Naive thymus-derived CD4-positive, alpha-beta T cell (primary cell): ENCODE data around the gene PBX3. TPM values are rescaled to one million over a fixed set of nuclear protein-coding genes. Genes with fewer than 3 reads are reported as not detected.

ENCODE experiments used
- ATAC-seq: fragments of 150-1000 bp; cut with Tn5 transposase; 2 replicates; pipeline ENCODE4 v1.10.0; 2021; ENCODE audit warnings: mild to moderate bottlenecking, moderate library complexity
- CTCF ChIA-PET: fragments of 350-600 bp; sonication (Branson Sonifier 250); formaldehyde crosslinking; loops from one replicate; lab custom pipeline; 2021; ENCODE audit warnings: antibody characterized with exemption; lab: Charles Lee
- POLR2A ChIA-PET: fragments of 350-600 bp; sonication (Branson Sonifier 250); formaldehyde crosslinking; loops from one replicate; lab custom pipeline; 2021; ENCODE audit warnings: antibody characterized with exemption, inconsistent platforms; lab: Charles Lee
- DNase-seq, 9 donors: peaks; one replicate each; pipeline versions ENCODE4 v3.0.0 to v3.0.0-alpha.2; 2020 to 2022; ENCODE audit warnings: mixed read lengths in 1 of 9
- H3K27ac ChIP-seq: one replicate; pipeline ENCODE4 v1.7.0; 2013; ENCODE audit warnings: mild to moderate bottlenecking, low read depth, low read length, moderate library complexity
- H3K27me3 ChIP-seq, 2 donors: one replicate each; pipeline ENCODE4 v1.7.0; 2013; ENCODE audit warnings: low read length in 2 of 2, mild to moderate bottlenecking in 2 of 2, moderate library complexity in 2 of 2; ENCODE audit not compliant: control insufficient read depth in 2 of 2, insufficient read depth in 2 of 2
- H3K36me3 ChIP-seq, 3 experiments: 1 replicate in 2 of 3; 2 replicates in 1 of 3; pipeline ENCODE4 v1.7.0; 2013; ENCODE audit warnings: low read length in 3 of 3, mild to moderate bottlenecking in 3 of 3, moderate library complexity in 1 of 3; ENCODE audit not compliant: insufficient read depth in 3 of 3, control insufficient read depth in 2 of 3
- H3K4me1 ChIP-seq, 2 donors: one replicate each; pipeline ENCODE4 v1.7.0; 2013; ENCODE audit warnings: low read length in 2 of 2, mild to moderate bottlenecking in 2 of 2, moderate library complexity in 1 of 2; ENCODE audit not compliant: control insufficient read depth in 2 of 2, insufficient read depth in 2 of 2
- H3K4me3 ChIP-seq: 2 replicates; pipeline ENCODE4 v1.7.0; 2013; ENCODE audit warnings: mild to moderate bottlenecking, low read length
- H3K9me3 ChIP-seq, 3 experiments: 1 replicate in 2 of 3; 2 replicates in 1 of 3; pipeline ENCODE4 v1.7.0; 2013; ENCODE audit warnings: low read length in 3 of 3; ENCODE audit not compliant: control insufficient read depth in 2 of 3
- H3K27ac Mint-ChIP-seq, 9 donors: one replicate each; pipeline ENCODE4 v1.8.0; 2020 to 2022; ENCODE audit warnings: mixed read lengths in 9 of 9, mild to moderate bottlenecking in 8 of 9, moderate library complexity in 5 of 9, inconsistent platforms in 2 of 9
- H3K27me3 Mint-ChIP-seq, 5 donors: one replicate each; pipeline ENCODE4 v1.8.0; 2021 to 2022; ENCODE audit warnings: mixed read lengths in 5 of 5, mild to moderate bottlenecking in 1 of 5
- H3K36me3 Mint-ChIP-seq, 5 donors: one replicate each; pipeline ENCODE4 v1.8.0; 2020 to 2022; ENCODE audit warnings: mixed read lengths in 5 of 5, mild to moderate bottlenecking in 3 of 5, inconsistent platforms in 1 of 5
- H3K4me1 Mint-ChIP-seq, 7 donors: one replicate each; pipeline ENCODE4 v1.8.0; 2020 to 2022; ENCODE audit warnings: mixed read lengths in 7 of 7, mild to moderate bottlenecking in 3 of 7, inconsistent platforms in 1 of 7
- H3K4me3 Mint-ChIP-seq, 10 donors: one replicate each; pipeline ENCODE4 v1.8.0; 2020 to 2022; ENCODE audit warnings: mild to moderate bottlenecking in 10 of 10, mixed read lengths in 10 of 10, moderate library complexity in 6 of 10, inconsistent platforms in 2 of 10
- H3K9me3 Mint-ChIP-seq, 11 donors: one replicate each; pipeline ENCODE4 v1.8.0; 2020 to 2022; ENCODE audit warnings: mixed read lengths in 11 of 11, mild to moderate bottlenecking in 4 of 11, inconsistent platforms in 1 of 11, moderate library complexity in 1 of 11
- intact Hi-C, 2 donors: fragments of 100-400 bp; cut with micrococcal nuclease; formaldehyde crosslinking; loops; one replicate each; pipeline ENCODE4 v1.15.1; 2023
- polyA plus RNA-seq, 2 donors: library from polyadenylated mRNA; unstranded; fragments of 300-500 nt; fragmentation: Illumina TruSeq; gene quantifications; one replicate each; pipeline ENCODE4 v1.2.3, GENCODE V29; 2021
- total RNA-seq, 6 experiments: library from RNA in 5 of 6; stranded (reverse) in 5 of 6; gene quantifications; 1 replicate in 5 of 6; 2 replicates in 1 of 6; pipeline ENCODE4 v1.2.3 and lab custom pipeline; 2021 to 2026

Gene PBX3
- total and polyA plus RNA-seq, 7 experiments from 2014 or later: 3.6 to 38.1 (median 18.9) TPM

- Mint-ChIP-seq H3K4me1 (peaks cover 3 to 13% (median 10%) of the 10 kb centered on the region in 7 donors), H3K9me3 (no peaks in the 10 kb centered on the region), H3K27me3 (peaks cover 11 to 49% (median 18%) of the 10 kb centered on the region in 5 donors), H3K4me3 (no peak overlapping the region), H3K27ac (peak overlapping the region in 1 of 9 donors; percentile 10), H3K36me3 (no peaks in the 10 kb centered on the region)
- H3K9me3 ChIP-seq: no peaks in the 10 kb centered on the region
- CTCF ChIA-PET: no interaction called here
- no peak for DNase-seq
- no peaks in the 10 kb centered on the region for H3K36me3 ChIP-seq
- no peak for ATAC-seq
- H3K27me3 ChIP-seq: no peaks in the 10 kb centered on the region
- intact Hi-C loops: no loop called here
- peaks cover 3 to 6% of the 10 kb centered on the region in 2 donors for H3K4me1 ChIP-seq
- no peak overlapping the region for H3K4me3 ChIP-seq
- H3K27ac ChIP-seq: no peak overlapping the region
- POLR2A ChIA-PET: no interaction called here
Measured at GRCh38 chr9:125884218-125884595, 137.0 kb downstream of the PBX3 start.

GRCh38 chr9:125885405-125886034, 138.3 kb downstream of the PBX3 start:
- Histone ChIP-seq H3K4me3 (no peak overlapping the region), H3K36me3 (no peaks in the 10 kb centered on the region), H3K9me3 (no peaks in the 10 kb centered on the region), H3K4me1 (peaks cover 5 to 6% of the 10 kb centered on the region in 2 donors), H3K27ac (no peak overlapping the region), H3K27me3 (no peaks in the 10 kb centered on the region)
- intact Hi-C loops: loop anchor here (5.0 kb wide), 2 partner anchors 53 to 63 kb away; no protein-coding TSS in a partner anchor
- ChIA-PET POLR2A (no interaction called here), CTCF (no interaction called here)
- ATAC-seq (no peak), DNase-seq (no peak)
- Mint-ChIP-seq H3K4me1 (peaks cover 5 to 19% (median 13%) of the 10 kb centered on the region in 7 donors), H3K9me3 (no peaks in the 10 kb centered on the region), H3K4me3 (no peak overlapping the region), H3K36me3 (peaks cover 0 to 2% (median 0%) of the 10 kb centered on the region in 5 donors), H3K27ac (no peak overlapping the region), H3K27me3 (peaks cover 14 to 59% (median 26%) of the 10 kb centered on the region in 5 donors)

- Mint-ChIP-seq H3K4me3 (no peak overlapping the region), H3K27ac (no peak overlapping the region), H3K27me3 (peaks cover 14 to 66% (median 28%) of the 10 kb centered on the region in 5 donors), H3K36me3 (peaks cover 0 to 2% (median 0%) of the 10 kb centered on the region in 5 donors), H3K4me1 (peaks cover 5 to 20% (median 13%) of the 10 kb centered on the region in 7 donors), H3K9me3 (no peaks in the 10 kb centered on the region)
- H3K9me3 ChIP-seq: no peaks in the 10 kb centered on the region
- no peaks in the 10 kb centered on the region for H3K27me3 ChIP-seq
- ChIA-PET POLR2A (no interaction called here), CTCF (no interaction called here)
- H3K27ac ChIP-seq: no peak overlapping the region
- H3K36me3 ChIP-seq: no peaks in the 10 kb centered on the region
- no peak overlapping the region for H3K4me3 ChIP-seq
- intact Hi-C loops: loop anchor here (5.0 kb wide), 2 partner anchors 54 to 64 kb away; no protein-coding TSS in a partner anchor
- DNase-seq: no peak
- H3K4me1 ChIP-seq: peaks cover 5 to 6% of the 10 kb centered on the region in 2 donors
- no peak for ATAC-seq
Measured at GRCh38 chr9:125886365-125886764, 139.2 kb downstream of the PBX3 start.

GRCh38 chr9:125887172-125887571, 140.0 kb downstream of the PBX3 start:
- Mint-ChIP-seq H3K4me3 (no peak overlapping the region), H3K27me3 (peaks cover 14 to 73% (median 28%) of the 10 kb centered on the region in 5 donors), H3K27ac (no peak overlapping the region), H3K9me3 (no peaks in the 10 kb centered on the region), H3K36me3 (peaks cover 0 to 2% (median 0%) of the 10 kb centered on the region in 5 donors), H3K4me1 (peaks cover 5 to 20% (median 13%) of the 10 kb centered on the region in 7 donors)
- ATAC-seq: no peak
- CTCF ChIA-PET: no interaction called here
- Histone ChIP-seq H3K4me1 (peaks cover 5 to 6% of the 10 kb centered on the region in 2 donors), H3K4me3 (no peak overlapping the region), H3K27ac (no peak overlapping the region), H3K9me3 (no peaks in the 10 kb centered on the region), H3K36me3 (no peaks in the 10 kb centered on the region), H3K27me3 (no peaks in the 10 kb centered on the region)
- intact Hi-C loops: loop anchor here (5.0 kb wide), 2 partner anchors 55 to 65 kb away; no protein-coding TSS in a partner anchor
- POLR2A ChIA-PET: no interaction called here
- no peak for DNase-seq

- Histone ChIP-seq H3K27ac (no peak overlapping the region), H3K4me3 (no peak overlapping the region), H3K27me3 (no peaks in the 10 kb centered on the region), H3K36me3 (no peaks in the 10 kb centered on the region), H3K4me1 (peaks cover 5 to 6% of the 10 kb centered on the region in 2 donors), H3K9me3 (no peaks in the 10 kb centered on the region)
- Mint-ChIP-seq H3K36me3 (peaks cover 0 to 2% (median 0%) of the 10 kb centered on the region in 5 donors), H3K4me1 (peaks cover 5 to 20% (median 13%) of the 10 kb centered on the region in 7 donors), H3K27me3 (peaks cover 14 to 72% (median 28%) of the 10 kb centered on the region in 5 donors), H3K9me3 (no peaks in the 10 kb centered on the region), H3K4me3 (peak overlapping the region in 3 of 10 donors; percentile 18 to 47 (median 20)), H3K27ac (no peak overlapping the region)
- intact Hi-C loops: loop anchor here (5.0 kb wide), 2 partner anchors 56 to 66 kb away; no protein-coding TSS in a partner anchor
- ATAC-seq: no peak
- POLR2A ChIA-PET: no interaction called here
- DNase-seq: no peak
- CTCF ChIA-PET: no interaction called here
Measured at GRCh38 chr9:125888211-125888610, 141.0 kb downstream of the PBX3 start.

- CTCF ChIA-PET: no interaction called here
- H3K4me3 ChIP-seq: peak overlapping the region; percentile 46
- Mint-ChIP-seq H3K4me3 (peak overlapping the region; percentile 81 to 95 (median 83)), H3K27ac (peak overlapping the region in 3 of 9 donors; percentile 13 to 63 (median 18)), H3K27me3 (peaks cover 14 to 72% (median 28%) of the 10 kb centered on the region in 5 donors), H3K9me3 (no peaks in the 10 kb centered on the region), H3K36me3 (peaks cover 0 to 2% (median 0%) of the 10 kb centered on the region in 5 donors), H3K4me1 (peaks cover 5 to 20% (median 15%) of the 10 kb centered on the region in 7 donors)
- peak; percentile 44 for ATAC-seq
- POLR2A ChIA-PET: no interaction called here
- intact Hi-C loops: loop anchor here (1.0 to 5.0 kb wide), 3 partner anchors 57 to 143 kb away; no protein-coding TSS in a partner anchor
- DNase-seq: peak in 1 of 9 donors; percentile 8
- H3K36me3 ChIP-seq: no peaks in the 10 kb centered on the region
- no peaks in the 10 kb centered on the region for H3K9me3 ChIP-seq
- H3K27ac ChIP-seq: no peak overlapping the region
- H3K4me1 ChIP-seq: peaks cover 5 to 6% of the 10 kb centered on the region in 2 donors
- no peaks in the 10 kb centered on the region for H3K27me3 ChIP-seq
Measured at GRCh38 chr9:125889112-125889475, 141.9 kb downstream of the PBX3 start.
